Measurements from ENCODE around the gene IQGAP2.

GRCh38 chr5:76441890-76442673, 39.0 kb downstream of the IQGAP2 start:
- no peak for TF ChIP-seq CTCF (conservative IDR thresholded peaks at IDR 0.05)
- TF ChIP-seq EZH2 (IDR thresholded peaks at IDR 0.05; ENCODE audit: low read depth): no peak
